Nephron progenitor cell (in vitro differentiated cells): ENCODE measurements around the gene CADM1.

Experiments
- DNase-seq: peaks from one replicate; pipeline ENCODE4 v3.0.0; 2021
- H3K27ac Mint-ChIP-seq: 2 replicates; pipeline ENCODE4 v1.8.0; 2021; ENCODE audit warnings: mild to moderate bottlenecking, moderate library complexity, mixed read lengths
- H3K27me3 Mint-ChIP-seq: 2 replicates; pipeline ENCODE4 v1.8.0; 2021; ENCODE audit warnings: mild to moderate bottlenecking, low read depth, mixed read lengths; ENCODE audit not compliant: poor library complexity
- H3K36me3 Mint-ChIP-seq: 2 replicates; pipeline ENCODE4 v1.8.0; 2021; ENCODE audit warnings: low read depth, mixed read lengths
- H3K4me1 Mint-ChIP-seq: 2 replicates; pipeline ENCODE4 v1.8.0; 2021; ENCODE audit warnings: mixed read lengths
- H3K4me3 Mint-ChIP-seq: 2 replicates; pipeline ENCODE4 v1.8.0; 2021; ENCODE audit warnings: mild to moderate bottlenecking, moderate library complexity, mixed read lengths
- H3K9me3 Mint-ChIP-seq: 2 replicates; pipeline ENCODE4 v1.8.0; 2021; ENCODE audit warnings: mild to moderate bottlenecking, moderate library complexity, mixed read lengths
- TF ChIP-seq, protein P1 (sequence below): fragments of 200-600 bp; sonication (generic); IDR thresholded peaks from 2 replicates; pipeline ENCODE4 v1.5.0; 2021; ENCODE audit warnings: antibody characterized with exemption

The CADM1 gene

DNA sequence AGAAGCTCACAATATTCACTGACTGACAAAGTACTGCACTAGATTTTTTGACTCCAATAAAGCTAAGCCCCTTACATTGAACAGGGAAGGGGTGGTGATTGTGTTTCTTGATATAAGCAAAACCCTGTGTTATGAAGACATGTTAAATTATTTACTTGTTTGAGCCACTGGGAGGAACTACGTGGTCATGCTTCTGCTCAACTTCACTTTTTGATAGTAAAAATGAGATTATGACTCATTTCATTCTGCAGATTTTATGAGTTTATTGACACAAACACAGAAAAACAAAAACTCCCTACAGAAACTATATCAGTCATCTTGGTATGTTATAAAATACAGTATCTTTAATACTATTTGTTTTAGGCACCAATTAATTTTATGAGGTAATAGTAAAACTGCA, 124.7 kb downstream of the CADM1 start:
- Mint-ChIP-seq H3K9me3 (no peaks in the 10 kb centered on the region), H3K36me3 (peaks cover 9% of the 10 kb centered on the region), H3K27me3 (no peaks in the 10 kb centered on the region), H3K4me3 (no peak overlapping the region), H3K4me1 (peaks cover 21% of the 10 kb centered on the region), H3K27ac (no peak overlapping the region)
- TF ChIP-seq, protein P1, sequence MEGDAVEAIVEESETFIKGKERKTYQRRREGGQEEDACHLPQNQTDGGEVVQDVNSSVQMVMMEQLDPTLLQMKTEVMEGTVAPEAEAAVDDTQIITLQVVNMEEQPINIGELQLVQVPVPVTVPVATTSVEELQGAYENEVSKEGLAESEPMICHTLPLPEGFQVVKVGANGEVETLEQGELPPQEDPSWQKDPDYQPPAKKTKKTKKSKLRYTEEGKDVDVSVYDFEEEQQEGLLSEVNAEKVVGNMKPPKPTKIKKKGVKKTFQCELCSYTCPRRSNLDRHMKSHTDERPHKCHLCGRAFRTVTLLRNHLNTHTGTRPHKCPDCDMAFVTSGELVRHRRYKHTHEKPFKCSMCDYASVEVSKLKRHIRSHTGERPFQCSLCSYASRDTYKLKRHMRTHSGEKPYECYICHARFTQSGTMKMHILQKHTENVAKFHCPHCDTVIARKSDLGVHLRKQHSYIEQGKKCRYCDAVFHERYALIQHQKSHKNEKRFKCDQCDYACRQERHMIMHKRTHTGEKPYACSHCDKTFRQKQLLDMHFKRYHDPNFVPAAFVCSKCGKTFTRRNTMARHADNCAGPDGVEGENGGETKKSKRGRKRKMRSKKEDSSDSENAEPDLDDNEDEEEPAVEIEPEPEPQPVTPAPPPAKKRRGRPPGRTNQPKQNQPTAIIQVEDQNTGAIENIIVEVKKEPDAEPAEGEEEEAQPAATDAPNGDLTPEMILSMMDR, result no peak
- no peak for DNase-seq

DNA sequence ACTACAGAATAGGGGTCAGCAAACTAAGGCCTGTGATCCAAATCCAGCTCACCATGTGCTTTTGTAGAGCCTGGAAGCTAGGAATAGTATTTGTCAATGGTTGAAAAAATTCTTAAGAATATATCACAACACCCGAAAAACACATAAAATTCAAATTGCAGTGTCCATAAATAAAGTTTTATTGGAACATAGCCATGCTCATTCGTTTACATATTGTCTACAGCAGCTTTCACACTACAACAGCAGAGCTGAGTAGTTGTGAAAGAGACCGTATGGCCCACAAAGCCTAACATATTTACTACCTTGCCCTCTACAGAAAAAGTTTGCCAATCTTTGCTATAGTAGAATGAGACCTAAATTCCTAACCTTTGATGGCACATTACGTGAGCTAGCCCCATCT, 125.7 kb downstream of the CADM1 start:
- H3K27me3 Mint-ChIP-seq, result no peaks in the 10 kb centered on the region
- DNase-seq, result no peak
- peaks cover 14% of the 10 kb centered on the region for H3K4me1 Mint-ChIP-seq
- no peak overlapping the region for H3K4me3 Mint-ChIP-seq
- TF ChIP-seq, protein P1, result no peak
- H3K9me3 Mint-ChIP-seq, result no peaks in the 10 kb centered on the region
- no peak overlapping the region for H3K27ac Mint-ChIP-seq
- peaks cover 9% of the 10 kb centered on the region for H3K36me3 Mint-ChIP-seq

DNA sequence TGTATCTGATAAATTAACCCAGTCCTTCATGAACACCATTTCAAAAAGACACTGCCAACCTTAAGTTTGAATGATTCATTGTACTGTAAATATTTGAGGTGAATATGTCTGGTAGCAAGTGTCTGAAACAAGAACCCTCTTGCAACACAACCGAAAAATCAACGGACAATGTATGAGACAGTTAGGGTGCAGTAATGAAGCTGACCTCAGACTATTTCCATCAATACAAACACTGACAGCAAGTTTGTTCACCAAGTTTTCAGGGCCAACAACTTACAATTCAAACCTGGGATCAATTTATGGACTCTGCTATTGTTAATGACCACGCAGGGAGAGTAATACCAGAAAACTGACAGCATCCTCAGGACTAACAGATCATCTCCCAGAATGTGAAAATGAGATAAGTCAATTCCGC, 126.3 kb downstream of the CADM1 start:
- DNase-seq, result no peak
- no peak overlapping the region for H3K4me3 Mint-ChIP-seq
- peaks cover 9% of the 10 kb centered on the region for H3K36me3 Mint-ChIP-seq
- no peaks in the 10 kb centered on the region for H3K9me3 Mint-ChIP-seq
- no peaks in the 10 kb centered on the region for H3K27me3 Mint-ChIP-seq
- H3K27ac Mint-ChIP-seq, result peak overlapping the region; percentile 76
- H3K4me1 Mint-ChIP-seq, result peaks cover 14% of the 10 kb centered on the region
- TF ChIP-seq, protein P1, result no peak

DNA sequence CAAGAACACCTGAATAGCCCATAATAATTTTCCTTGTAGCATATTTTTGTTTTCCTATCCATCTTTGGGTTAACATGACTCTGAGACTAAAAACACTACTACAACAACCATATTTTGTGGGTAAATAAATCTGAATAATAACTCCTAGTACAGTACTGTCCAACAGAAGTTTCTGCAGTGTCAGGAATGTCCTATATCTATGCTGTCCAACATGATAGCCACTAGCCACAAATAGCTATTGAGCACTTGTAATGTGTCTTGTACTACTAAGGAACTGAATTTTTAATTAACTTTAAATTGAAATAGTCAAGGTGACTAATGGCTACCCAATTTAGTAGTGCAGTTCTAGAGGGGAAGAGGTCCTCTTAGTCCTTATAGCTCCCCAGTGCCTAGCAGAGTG, 135.6 kb downstream of the CADM1 start:
- Mint-ChIP-seq H3K9me3 (no peaks in the 10 kb centered on the region), H3K4me3 (no peak overlapping the region), H3K27me3 (peaks cover 3% of the 10 kb centered on the region), H3K4me1 (peaks cover 6% of the 10 kb centered on the region), H3K36me3 (peaks cover 33% of the 10 kb centered on the region), H3K27ac (no peak overlapping the region)
- no peak for DNase-seq
- TF ChIP-seq, protein P1, result no peak

DNA sequence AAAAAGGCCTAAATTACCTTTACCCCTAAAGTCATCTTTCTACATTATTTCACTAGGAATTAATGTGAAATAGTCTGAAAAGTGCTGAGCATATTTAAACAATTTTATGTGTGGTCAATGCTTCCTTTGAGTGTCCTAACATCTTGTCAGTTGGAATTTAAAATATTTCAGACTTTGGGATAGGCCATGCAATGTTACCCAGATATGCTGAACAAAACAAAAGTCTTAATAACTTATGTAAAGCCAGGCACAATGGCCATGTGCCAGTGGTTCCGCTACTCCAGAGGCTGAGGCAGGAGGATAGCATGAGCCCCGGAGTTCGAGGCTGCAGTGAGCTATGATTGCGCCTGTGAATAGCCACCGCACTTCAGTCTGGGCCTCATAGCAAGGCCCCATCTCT, 137.4 kb downstream of the CADM1 start:
- TF ChIP-seq, protein P1, result no peak
- H3K27me3 Mint-ChIP-seq, result peaks cover 3% of the 10 kb centered on the region
- H3K4me1 Mint-ChIP-seq, result peaks cover 6% of the 10 kb centered on the region
- no peak overlapping the region for H3K27ac Mint-ChIP-seq
- DNase-seq, result no peak
- H3K4me3 Mint-ChIP-seq, result no peak overlapping the region
- no peaks in the 10 kb centered on the region for H3K9me3 Mint-ChIP-seq
- peaks cover 22% of the 10 kb centered on the region for H3K36me3 Mint-ChIP-seq

DNA sequence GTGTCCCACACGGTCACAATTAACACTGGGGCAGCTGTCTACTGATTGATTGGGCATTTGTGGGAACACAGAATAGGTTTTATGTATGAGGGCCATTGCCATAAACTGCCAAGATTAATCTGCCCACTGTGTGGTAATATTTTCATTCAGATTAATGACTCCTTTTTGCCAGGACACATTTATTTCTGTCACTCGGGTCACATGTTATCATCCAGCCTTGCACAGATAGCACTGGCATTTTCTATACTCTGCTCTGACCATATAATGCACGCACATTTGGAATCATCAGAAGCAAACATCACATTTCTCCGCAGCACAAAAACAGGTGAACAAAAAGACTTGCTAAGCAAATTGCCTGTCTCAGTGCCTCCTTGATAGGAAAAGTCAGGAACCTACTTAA, 138.3 kb downstream of the CADM1 start:
- H3K9me3 Mint-ChIP-seq, result no peaks in the 10 kb centered on the region
- peaks cover 6% of the 10 kb centered on the region for H3K4me1 Mint-ChIP-seq
- peaks cover 15% of the 10 kb centered on the region for H3K36me3 Mint-ChIP-seq
- H3K4me3 Mint-ChIP-seq, result no peak overlapping the region
- H3K27me3 Mint-ChIP-seq, result peaks cover 3% of the 10 kb centered on the region
- no peak for DNase-seq
- H3K27ac Mint-ChIP-seq, result no peak overlapping the region
- TF ChIP-seq, protein P1, result no peak
